OCI-LY7 (cell line): ENCODE data around the gene CEP112. TPM values are rescaled to one million over a fixed set of nuclear protein-coding genes. Genes with fewer than 3 reads are reported as not detected.

Experiments
- BruUV-seq: library from RNA; stranded (reverse); fragments of 400-500 nt; replicated peaks from 2 replicates; lab custom pipeline; 2021; lab: Mats Ljungman, UMichigan
- CTCF ChIA-PET: fragments of 300-600 bp; sonication (Branson Sonifier 250); formaldehyde crosslinking; loops from one replicate; lab custom pipeline; 2022; ENCODE audit warnings: antibody characterized with exemption; ENCODE audit not compliant: unreplicated experiment; lab: Charles Lee
- POLR2A ChIA-PET: fragments of 300-600 bp; sonication (Branson Sonifier 250); formaldehyde crosslinking; loops from one replicate; lab custom pipeline; 2022; ENCODE audit warnings: antibody characterized with exemption; lab: Charles Lee
- DNase-seq: peaks from one replicate; pipeline ENCODE4 v3.0.0-alpha.2; 2015; ENCODE audit warnings: low spot score
- H2AFZ ChIP-seq: fragments of 200-600 bp; sonication (generic), shearing (Covaris generic); 2 replicates; pipeline ENCODE4 v1.6.1; 2014; ENCODE audit warnings: mild to moderate bottlenecking, antibody characterized with exemption, low read length, moderate library complexity
- H3K27ac ChIP-seq: fragments of 200-600 bp; sonication (generic); 2 replicates; pipeline ENCODE4 v1.5.1; 2014; ENCODE audit warnings: mixed run types, low read depth, mild to moderate bottlenecking, moderate library complexity, low read length, inconsistent platforms; ENCODE audit not compliant: poor library complexity, severe bottlenecking
- H3K36me3 ChIP-seq: fragments of 200-600 bp; sonication (generic); 2 replicates; pipeline ENCODE4 v1.6.1; 2014; ENCODE audit warnings: mild to moderate bottlenecking, antibody characterized with exemption, low read length, moderate library complexity, mixed read lengths; ENCODE audit not compliant: insufficient read depth
- H3K4me1 ChIP-seq: fragments of 200-600 bp; sonication (generic); 2 replicates; pipeline ENCODE4 v1.5.1; 2014; ENCODE audit warnings: mild to moderate bottlenecking, low read length; ENCODE audit not compliant: insufficient read depth, poor library complexity, severe bottlenecking
- H3K4me2 ChIP-seq: fragments of 200-600 bp; sonication (generic); 2 replicates; pipeline ENCODE4 v1.6.1; 2014; ENCODE audit warnings: mild to moderate bottlenecking, low read length
- H3K4me3 ChIP-seq: fragments of 200-600 bp; sonication (generic); 2 replicates; pipeline ENCODE4 v1.5.1; 2014; ENCODE audit warnings: mild to moderate bottlenecking, low read depth, low read length; ENCODE audit not compliant: poor library complexity, severe bottlenecking
- H3K79me2 ChIP-seq: fragments of 200-600 bp; sonication (generic); 2 replicates; pipeline ENCODE4 v1.6.1; 2016; ENCODE audit warnings: low read depth, mild to moderate bottlenecking, low read length, moderate library complexity, mixed read lengths; ENCODE audit not compliant: insufficient read depth
- H3K9me2 ChIP-seq: fragments of 200-600 bp; sonication (generic); 2 replicates; pipeline ENCODE4 v1.6.1; 2016; ENCODE audit warnings: mild to moderate bottlenecking, low read length, mixed read lengths; ENCODE audit not compliant: insufficient read depth
- H3K9me3 ChIP-seq: fragments of 200-600 bp; sonication (generic); 2 replicates; pipeline ENCODE4 v1.6.1; 2014; ENCODE audit warnings: mild to moderate bottlenecking, mixed run types, low read length, mixed read lengths
- H4K20me1 ChIP-seq: fragments of 200-600 bp; sonication (generic); 2 replicates; pipeline ENCODE4 v1.6.1; 2014; ENCODE audit warnings: mild to moderate bottlenecking, antibody characterized with exemption, low read length, moderate library complexity, mixed read lengths; ENCODE audit not compliant: insufficient read depth
- CTCF ChIP-seq: fragments of 200-600 bp; sonication (generic); conservative IDR thresholded peaks from 2 replicates; pipeline ENCODE4 v1.5.1; 2014; ENCODE audit warnings: mild to moderate bottlenecking, antibody characterized with exemption, low read length, moderate library complexity, mixed read lengths
- EZH2phosphoT487 ChIP-seq: fragments of 200-600 bp; sonication (generic); IDR thresholded peaks from 2 replicates; pipeline ENCODE4 v1.6.1; 2018; ENCODE audit warnings: low read depth, borderline replicate concordance, mild to moderate bottlenecking, mixed run types, antibody characterized with exemption, low read length, moderate library complexity, mixed read lengths
- intact Hi-C: fragments of 100-400 bp; cut with micrococcal nuclease; formaldehyde crosslinking; loops from one replicate; pipeline ENCODE4 v1.10.0; 2022; ENCODE audit not compliant: unreplicated experiment
- total RNA-seq, 2 experiments: library from RNA; depleted of rRNA in 1 of 2; stranded (reverse); fragments of >200 nt in 1 of 2; shearing (Covaris generic) in 1 of 2; gene quantifications; 2 replicates each; pipeline ENCODE4 v1.2.3, GENCODE V29; 2014 to 2022

The CEP112 gene
- total RNA-seq, 2 experiments from 2014 or later: 2.7 to 6.9 TPM

- Histone ChIP-seq H3K79me2 (no peaks in the 10 kb centered on the region), H2AFZ (no peak overlapping the region), H4K20me1 (no peaks in the 10 kb centered on the region), H3K27ac (no peak overlapping the region), H3K4me1 (no peaks in the 10 kb centered on the region), H3K36me3 (no peaks in the 10 kb centered on the region), H3K4me2 (no peak overlapping the region), H3K9me3 (no peaks in the 10 kb centered on the region), H3K4me3 (no peak overlapping the region), H3K9me2 (no peaks in the 10 kb centered on the region)
- intact Hi-C loops: no loop called here
- BruUV-seq: no TSS peak
- CTCF ChIA-PET: no interaction called here
- DNase-seq: no peak
- POLR2A ChIA-PET: no interaction called here
- TF ChIP-seq EZH2phosphoT487: no peak
Measured at GRCh38 chr17:66220079-66220835, 28.3 kb upstream of the CEP112 start.

GRCh38 chr17:66215529-66215911 lies 23.6 kb upstream of the CEP112 start:
- H3K9me3 ChIP-seq: no peaks in the 10 kb centered on the region
- no peaks in the 10 kb centered on the region for H4K20me1 ChIP-seq
- no peaks in the 10 kb centered on the region for H3K9me2 ChIP-seq
- no peak overlapping the region for H3K27ac ChIP-seq
- no peak overlapping the region for H3K4me2 ChIP-seq
- DNase-seq: no peak
- intact Hi-C loops: no loop called here
- no peak overlapping the region for H2AFZ ChIP-seq
- BruUV-seq: no TSS peak
- no peaks in the 10 kb centered on the region for H3K79me2 ChIP-seq
- H3K4me3 ChIP-seq: no peak overlapping the region
- no peaks in the 10 kb centered on the region for H3K36me3 ChIP-seq
- H3K4me1 ChIP-seq: no peaks in the 10 kb centered on the region
- no peak for TF ChIP-seq CTCF
- no peak for TF ChIP-seq EZH2phosphoT487
- ChIA-PET POLR2A (no interaction called here), CTCF (interaction anchor here (1.0 kb wide), 1 partner anchor 11 kb away, joined by 3 read pairs; no protein-coding TSS in a partner anchor)

- TF ChIP-seq EZH2phosphoT487 (no peak), CTCF (no peak)
- Histone ChIP-seq H3K27ac (no peak overlapping the region), H4K20me1 (no peaks in the 10 kb centered on the region), H3K9me3 (no peaks in the 10 kb centered on the region), H3K9me2 (no peaks in the 10 kb centered on the region), H2AFZ (no peak overlapping the region), H3K4me2 (no peak overlapping the region), H3K36me3 (no peaks in the 10 kb centered on the region), H3K79me2 (no peaks in the 10 kb centered on the region), H3K4me1 (no peaks in the 10 kb centered on the region), H3K4me3 (no peak overlapping the region)
- CTCF ChIA-PET: interaction anchor here (1.0 kb wide), 1 partner anchor 10 kb away, joined by 3 read pairs; no protein-coding TSS in a partner anchor
- no peak for DNase-seq
- BruUV-seq: no TSS peak
- intact Hi-C loops: no loop called here
- POLR2A ChIA-PET: no interaction called here
Measured at GRCh38 chr17:66214884-66215528, 23.1 kb upstream of the CEP112 start.
